Activated gamma-delta T cell (primary cell): ENCODE data around the gene VAV2.

Source experiments
- DNase-seq: peaks from one replicate; lab custom pipeline; 2025; lab: John Stamatoyannopoulos, UW
- total RNA-seq, 2 donors: gene quantifications; one replicate each; lab custom pipeline; 2026; lab: John Stamatoyannopoulos, UW

VAV2 gene, protein sequence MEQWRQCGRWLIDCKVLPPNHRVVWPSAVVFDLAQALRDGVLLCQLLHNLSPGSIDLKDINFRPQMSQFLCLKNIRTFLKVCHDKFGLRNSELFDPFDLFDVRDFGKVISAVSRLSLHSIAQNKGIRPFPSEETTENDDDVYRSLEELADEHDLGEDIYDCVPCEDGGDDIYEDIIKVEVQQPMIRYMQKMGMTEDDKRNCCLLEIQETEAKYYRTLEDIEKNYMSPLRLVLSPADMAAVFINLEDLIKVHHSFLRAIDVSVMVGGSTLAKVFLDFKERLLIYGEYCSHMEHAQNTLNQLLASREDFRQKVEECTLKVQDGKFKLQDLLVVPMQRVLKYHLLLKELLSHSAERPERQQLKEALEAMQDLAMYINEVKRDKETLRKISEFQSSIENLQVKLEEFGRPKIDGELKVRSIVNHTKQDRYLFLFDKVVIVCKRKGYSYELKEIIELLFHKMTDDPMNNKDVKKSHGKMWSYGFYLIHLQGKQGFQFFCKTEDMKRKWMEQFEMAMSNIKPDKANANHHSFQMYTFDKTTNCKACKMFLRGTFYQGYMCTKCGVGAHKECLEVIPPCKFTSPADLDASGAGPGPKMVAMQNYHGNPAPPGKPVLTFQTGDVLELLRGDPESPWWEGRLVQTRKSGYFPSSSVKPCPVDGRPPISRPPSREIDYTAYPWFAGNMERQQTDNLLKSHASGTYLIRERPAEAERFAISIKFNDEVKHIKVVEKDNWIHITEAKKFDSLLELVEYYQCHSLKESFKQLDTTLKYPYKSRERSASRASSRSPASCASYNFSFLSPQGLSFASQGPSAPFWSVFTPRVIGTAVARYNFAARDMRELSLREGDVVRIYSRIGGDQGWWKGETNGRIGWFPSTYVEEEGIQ
- 7.2 to 10.5 reads per million in 2 donors for total RNA-seq

DNA sequence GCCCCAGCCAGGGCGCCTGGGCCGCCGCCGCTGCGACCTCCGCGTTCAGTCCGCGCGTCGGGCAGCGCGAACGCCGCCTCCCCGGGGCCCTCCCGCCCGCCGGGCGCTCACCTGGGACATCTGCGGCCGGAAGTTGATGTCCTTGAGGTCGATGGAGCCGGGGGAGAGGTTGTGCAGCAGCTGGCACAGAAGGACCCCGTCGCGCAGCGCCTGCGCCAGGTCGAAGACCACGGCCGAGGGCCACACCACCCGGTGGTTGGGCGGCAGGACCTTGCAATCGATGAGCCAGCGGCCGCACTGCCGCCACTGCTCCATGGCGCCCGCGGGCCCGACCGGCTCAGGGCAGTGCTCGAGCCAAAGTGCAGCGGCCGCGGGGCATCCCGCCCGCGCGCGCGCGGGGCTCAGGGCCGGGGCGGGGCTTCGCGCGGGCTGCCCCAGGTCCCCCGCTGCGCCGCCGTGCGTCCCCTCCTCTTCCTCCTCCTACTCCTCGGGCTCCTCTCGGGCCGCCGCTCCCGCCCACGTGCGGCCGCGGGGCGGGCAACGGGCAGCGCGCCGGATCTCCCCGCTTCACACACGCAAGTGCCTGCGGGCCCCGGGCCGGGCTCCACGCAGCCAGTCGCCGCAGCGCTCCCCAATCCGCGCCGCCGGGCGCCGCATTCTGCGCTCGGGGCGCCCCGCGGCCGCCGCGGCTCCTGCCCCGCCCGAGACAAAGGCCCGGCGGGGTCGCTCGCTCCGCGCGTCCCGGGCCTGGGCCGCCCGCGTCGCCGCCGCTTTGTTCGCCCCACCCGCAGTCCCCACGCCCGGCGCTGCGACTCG, at the start of gene VAV2:
TSS of gene VAV2 (minus strand) at position 361 of the 816 bp plus-strand sequence. CDS start at position 315, 46 bp downstream.
- peak; percentile 34 for DNase-seq

DNA sequence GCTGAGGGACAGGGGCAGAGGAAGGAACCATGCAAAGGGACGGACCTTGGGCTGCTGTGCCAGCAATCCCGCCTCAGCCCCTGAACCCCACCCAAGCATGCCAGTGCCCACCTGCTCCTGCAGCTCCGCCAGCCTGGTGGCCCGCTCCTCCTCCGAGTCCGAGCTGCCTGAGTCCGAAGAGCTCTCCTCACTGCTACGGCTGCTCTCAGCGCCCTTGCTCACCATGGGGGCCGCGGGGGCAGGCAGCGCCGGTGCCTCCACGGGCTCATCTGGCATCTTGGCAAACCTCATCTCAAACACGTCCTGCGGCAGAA, 49.5 kb upstream of the VAV2 start:
- DNase-seq = no peak

DNA sequence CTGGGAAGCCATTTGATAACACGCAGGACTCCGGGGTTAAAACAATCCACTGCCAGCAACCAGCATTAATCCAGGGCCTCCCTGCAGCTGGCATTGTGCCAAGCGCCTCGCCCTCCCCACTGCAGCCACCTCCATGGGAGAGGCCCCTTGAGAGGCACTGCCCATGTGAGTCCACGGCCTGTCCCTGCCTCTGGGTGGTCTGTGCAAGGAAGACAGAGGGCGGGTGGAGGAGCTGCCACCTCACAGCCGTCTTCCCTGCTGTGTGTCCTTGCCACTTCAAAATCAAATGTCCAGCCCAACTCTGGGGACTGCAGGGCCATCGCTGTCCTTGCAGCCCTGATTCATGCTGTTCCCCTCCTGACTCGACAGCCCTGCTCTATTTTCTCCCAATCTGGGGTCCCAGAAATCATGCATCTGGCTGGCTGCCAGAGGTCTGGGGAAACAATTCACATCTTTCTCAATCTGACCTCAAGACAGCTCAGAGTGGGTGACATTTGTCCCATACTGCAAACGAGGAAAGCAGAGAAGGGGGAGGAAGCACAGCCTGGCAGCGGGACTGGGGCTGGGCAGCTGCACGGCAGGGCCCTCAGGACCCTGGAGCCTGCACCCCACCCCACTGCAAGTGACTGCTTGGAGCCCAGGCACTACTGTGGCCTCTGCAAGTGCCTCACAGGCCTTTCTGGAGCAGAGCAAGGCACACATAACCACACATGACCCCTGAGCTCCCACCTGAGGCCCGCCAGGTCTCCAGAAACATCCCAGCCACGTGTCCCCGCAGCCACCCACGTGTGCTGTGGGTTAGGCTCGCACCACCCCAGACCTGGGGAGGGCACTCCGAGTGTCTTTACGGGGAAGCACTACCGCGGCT, 48.9 kb upstream of the VAV2 start:
- no peak for DNase-seq

DNA sequence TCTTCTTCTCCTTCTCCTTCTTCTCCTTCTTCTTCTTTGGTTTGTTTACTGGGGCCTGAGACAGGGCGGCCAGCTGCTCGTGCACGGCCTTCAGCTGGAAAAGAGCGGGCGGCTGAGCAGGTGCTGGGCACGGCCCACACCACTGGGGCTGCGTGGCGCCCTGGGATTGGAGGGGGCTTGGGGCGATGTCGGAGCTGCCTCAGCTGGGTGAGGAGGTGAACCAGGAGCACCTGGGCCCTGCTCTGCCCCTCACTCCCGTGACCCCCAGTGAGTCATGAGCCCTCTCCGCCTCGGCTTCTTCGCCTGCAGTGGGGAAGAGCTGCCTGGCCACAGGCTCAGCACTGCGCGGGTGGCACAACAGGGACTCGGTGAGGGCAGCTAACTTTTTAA, 48.0 kb upstream of the VAV2 start:
- no peak for DNase-seq

DNA sequence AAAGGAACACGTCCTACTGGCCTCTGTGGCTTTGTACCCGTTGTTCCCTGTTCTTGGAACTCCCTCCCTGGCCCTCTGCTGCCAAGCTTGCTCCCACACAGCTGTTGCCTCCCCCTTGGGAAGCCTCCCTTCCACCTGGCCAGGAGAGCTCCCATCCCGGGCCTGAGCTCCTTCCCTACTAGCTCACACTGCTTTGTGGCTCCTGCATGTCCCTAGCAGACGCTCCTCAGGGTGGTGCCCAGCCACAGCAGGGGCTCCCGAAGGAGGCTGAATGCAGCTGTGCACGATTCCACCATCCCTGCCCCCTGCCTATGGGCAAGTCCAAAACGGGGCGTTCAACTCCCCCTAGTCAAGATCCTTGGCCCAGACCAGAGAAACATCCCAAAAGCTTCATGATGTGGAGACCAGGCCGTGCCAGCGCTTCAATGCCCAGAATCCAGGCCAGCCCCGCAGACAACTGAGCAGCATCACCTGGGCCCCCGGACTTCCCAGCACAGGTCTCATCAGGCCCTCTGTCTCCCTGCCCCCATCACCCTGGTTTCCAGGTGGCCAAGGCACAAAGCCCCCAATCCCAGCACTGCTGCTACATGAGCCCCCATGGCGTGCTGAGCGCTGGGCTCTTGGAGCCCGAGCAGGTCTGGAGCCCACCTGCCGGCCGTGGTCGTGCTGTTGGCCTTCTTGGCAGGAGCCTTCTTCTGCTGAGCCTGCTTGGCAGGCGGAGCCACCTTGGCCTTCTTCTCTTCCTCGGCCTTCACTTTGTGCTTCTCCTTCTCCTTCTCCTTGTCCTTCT, 47.5 kb upstream of the VAV2 start:
- DNase-seq = no peak

DNA sequence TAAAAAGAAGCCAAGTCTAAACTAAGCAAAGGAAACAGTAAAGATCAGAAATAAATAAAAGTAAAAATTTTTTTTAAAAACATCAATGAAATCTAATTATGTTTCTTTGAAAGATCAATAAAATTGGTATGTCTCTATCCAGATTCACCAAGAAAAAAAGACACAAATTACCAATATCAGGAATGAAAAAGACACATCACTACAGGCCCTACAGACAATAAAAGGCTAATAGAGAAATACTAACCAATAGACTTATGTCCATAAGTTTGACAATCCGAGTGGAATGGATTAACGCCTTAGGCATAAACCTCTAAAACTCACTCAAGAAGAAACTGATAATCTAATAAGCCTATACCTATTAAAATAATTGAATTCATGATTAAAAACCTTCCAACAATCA, 45.5 kb upstream of the VAV2 start:
- no peak for DNase-seq

DNA sequence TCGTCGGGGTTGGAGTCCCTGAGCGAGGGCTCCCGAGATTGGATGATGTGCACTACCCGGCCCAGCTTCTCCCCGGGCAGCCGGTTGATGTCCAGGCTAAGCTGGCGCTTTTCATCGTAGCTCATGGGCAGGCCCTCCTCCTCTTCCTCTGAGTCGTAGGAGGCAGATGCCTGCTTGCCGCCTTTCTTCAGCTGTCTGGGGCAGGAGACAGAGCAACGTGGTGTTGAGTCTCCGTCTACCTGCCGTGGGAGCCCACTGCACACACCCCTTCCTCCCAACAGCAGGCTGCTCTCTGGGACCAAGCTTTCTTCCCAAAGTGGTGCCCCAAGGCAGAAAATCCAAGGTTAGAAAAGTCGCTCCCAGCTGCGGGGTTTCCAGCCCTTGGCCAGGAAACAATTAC, 44.0 kb upstream of the VAV2 start:
- DNase-seq = no peak

DNA sequence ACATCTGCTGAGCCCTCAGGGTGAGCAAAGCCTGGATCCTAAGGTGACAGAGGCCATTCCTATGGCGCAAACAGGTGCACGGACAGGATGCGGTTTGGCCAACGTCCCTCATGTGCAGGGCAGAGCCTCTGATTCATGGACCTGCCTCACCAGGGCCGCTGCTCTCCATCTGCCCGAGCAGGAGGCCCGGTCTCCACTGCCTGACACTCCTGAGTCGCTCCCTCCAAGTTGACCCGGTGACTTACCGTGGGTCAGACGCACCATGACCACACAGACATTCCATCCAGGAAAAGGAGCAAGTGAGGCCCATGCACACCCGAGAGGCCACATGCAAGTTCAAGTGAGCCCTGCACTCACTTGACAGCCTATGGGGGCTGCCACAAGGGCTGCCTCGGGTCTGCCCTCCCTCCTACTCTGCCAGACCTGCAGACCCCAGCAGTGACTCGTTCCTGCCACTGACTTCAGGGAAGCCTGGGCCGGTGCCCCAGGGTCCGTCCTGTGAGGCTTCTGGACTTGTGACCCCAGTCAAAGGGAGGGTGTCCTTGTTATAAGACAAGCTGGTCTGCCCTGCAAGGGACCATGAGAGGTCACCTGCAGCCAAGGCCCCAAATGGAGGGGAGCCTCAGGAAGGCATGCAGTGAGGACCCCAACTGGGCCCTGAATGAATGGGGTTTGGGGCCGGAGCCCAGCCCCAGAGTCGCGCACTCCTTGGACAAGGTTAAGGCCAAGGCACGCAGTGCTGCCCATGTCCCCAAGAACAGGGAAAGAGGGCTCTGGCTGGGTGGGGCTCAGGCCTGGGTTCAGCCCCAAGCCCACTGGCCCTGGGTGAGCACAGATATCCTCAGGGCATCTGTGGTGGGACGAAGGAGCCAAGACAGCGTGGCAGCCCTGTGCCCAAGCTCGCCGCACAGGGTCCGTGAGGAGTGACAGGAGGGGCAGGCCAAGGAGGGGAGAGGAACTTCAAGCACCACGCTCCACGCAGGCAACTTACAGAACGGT, 43.2 kb upstream of the VAV2 start:
- DNase-seq = no peak

DNA sequence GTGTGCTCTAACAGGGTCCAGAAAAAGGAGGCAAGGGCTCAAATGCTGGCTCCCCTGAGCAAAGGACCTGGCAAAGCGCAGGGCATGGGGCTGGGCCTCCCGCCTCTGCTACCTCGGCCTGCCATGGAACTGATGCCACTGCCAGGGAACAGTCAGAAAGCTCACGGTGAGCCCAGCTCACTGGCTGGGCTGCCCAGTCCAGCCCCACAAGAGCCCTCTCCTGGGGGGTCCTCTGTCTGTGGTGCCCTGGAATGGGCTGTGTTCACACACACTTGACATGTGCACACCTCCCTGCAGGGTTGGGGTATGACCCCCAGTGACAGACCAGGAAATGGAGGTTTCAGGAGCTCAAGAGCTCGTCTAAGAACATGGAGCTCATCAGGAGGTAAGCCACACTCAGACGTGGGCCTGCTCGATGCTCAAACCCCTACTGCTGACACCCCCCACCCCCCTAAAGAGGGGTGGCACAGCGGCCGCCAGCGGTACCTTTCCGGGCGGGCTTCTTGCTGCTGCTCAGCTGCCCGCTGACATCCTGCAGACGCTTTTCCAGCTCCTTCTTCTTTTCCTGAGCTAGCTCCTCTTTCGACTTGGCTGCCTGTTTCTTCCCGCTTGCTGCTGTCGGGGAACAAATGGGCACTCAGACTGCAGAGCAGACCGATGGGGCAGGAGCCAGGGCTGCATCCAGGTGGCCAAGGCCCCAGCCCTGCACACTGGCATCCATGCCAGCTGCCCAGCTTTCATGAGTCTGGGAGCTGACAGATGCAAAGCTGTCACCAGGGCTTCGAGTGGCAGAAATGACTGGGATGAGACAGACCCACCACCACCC, 42.3 kb upstream of the VAV2 start:
- no peak for DNase-seq

DNA sequence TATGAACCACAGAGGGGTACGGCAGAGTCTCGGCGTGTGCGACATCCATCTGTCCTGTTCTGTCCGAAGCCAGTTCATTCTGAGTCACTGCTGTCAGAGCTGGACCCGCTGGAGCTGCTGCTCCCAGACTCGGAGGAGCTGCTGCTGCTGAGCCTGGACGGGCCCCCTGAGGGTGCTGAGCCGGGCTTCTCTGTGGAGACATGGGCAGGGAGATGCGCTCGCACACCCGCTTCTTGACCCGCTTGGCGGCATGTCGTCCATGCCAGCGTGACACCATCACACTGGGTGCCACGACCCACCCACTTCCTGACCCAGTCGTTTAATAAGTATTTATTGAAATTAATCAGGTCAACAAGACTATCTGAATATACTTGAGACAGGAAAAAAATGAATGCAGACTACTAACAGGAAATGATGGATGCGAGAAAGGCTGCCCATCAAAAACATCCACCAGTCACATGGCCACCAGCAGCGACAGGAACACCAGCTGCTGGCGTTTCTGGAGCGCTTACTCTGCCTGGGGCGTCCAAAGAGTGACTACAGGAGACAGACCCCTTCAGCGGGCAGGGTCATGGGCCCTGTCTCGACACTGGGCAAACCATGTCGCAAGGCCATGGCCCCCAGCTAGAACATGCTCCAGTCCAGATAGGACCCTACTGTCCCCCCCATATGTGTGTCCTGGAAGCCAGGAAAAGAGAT, 41.5 kb upstream of the VAV2 start:
- no peak for DNase-seq

DNA sequence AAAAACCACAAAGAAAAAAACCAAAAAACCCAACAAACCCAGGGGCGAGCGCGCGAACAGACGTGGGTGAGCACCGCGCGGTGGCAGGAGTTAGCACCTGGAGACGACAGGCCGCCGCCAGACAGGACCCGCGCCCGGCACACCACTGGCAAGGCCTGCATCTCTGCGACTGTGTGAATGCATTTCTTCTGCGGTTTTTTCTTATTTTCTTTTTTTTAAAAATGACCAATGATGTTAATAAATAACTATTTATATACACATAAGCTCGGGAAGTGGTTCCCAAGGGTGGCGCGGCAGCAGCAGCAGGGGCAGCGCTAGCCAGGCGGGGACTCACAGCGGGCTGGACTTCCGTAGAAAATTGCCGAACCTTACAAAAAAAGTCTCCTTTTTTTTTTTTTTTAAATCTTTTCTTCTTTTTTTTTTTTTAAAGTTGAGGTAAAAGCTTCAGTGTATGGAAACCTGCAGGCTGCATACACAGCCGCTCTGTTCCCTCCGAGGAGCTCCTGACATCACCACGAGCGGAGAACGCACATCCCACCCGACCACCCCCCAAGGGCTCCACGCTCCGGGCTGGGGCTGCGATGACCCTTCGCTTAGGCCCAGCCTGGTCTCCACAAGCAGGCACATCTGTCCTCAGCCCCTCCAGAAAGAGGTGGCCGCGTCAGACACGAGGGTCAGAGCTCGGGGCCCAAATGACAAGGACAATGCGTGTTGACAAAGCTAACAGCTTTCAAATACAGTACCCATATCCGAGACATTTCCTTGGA, 40.5 kb upstream of the VAV2 start:
- DNase-seq = no peak

DNA sequence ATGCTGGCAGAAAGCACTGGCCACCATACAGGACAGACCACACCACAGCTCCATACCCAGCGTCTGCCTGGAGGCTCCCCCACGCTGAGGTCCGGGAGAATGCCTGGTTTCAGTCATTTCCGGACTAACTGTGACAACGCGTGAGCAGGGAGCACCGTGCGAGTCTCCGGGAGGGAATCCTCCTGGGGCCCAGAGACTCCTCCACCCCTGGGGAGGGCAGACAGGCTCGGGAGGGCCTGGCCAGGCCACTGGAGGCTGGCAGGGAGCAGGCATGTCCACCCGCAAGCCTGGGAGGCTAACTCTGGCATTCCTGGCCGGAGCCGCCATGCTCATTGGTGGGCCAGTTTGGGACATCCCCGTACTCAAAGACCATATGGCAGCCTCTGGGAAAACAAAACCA, 39.7 kb upstream of the VAV2 start:
- no peak for DNase-seq

DNA sequence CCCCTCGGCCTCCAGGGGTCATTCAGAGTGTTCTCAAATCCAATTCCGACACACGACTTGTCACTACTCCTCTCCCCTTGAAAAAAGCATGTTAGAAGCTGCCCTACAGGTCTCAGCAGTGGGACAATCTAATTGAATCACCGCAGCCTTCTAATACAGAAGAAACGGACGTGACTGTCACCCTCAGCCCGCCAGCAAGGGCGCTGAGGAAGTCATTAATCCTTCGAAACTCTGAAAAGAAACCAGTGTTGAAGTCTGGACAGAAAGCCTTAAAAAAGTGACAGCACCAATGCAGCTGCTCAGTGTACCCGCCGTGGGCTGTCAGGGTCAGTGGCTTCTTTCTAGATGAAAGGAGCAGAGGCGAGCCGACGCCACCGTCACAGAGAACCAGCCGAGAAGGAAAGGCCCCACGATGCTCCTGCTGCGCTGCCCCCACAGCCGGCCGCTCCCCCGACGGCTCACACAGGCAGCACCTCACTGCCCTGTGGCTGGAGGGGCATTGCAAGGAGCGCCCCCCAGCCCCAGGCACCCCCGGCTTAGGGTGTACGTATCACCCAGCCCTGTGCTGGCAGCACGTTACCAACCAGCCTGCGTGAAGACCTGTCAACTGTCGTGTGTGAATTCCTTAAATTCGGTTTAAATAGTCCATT, 38.8 kb upstream of the VAV2 start:
- no peak for DNase-seq

DNA sequence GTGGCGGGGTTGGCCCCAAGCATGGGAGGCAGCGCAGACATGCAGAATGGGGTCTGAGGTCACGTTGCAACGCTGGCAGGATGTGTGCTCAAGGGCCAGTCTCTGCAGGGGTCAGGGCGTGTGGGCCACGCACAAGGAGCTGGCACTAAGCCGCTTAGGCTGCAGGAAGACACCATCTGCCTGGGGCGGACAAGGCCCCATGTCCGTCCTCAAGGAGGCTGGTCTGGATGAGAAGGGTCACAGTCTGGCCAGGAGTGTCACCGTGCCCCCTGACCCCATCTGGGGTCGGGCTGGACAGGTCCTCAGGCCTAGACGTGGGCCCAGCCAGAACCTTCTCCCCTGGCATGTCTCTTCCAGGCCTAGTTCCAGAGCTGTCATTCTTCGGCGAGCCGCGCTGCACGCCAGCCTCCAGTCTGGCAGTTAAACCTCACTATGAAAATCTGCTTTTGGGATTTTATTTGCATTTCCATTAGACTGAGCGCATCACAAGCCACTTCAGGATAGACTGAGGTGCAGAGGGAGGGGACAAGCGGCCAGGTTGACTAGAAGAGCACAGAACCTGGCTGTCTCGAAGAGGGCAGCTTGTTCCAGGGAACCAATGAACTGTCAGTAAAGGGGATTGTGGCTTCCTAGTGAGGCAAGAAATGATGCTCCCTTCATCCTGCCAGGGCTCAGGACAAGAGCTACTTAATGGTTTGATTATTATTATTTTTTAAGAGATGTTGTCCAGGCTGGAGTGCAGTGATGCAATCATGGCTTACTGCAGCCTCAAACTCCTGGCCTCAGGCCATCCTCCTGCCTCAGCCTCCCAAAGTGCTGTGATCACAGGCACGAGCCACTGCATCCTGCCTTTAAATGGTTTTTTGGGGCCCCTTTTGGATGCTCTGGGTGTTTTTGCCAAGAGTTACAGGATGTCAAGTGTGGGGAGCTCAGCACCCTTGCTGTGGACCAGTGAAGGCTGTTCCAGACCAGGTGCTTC, 37.4 kb upstream of the VAV2 start:
- no peak for DNase-seq

DNA sequence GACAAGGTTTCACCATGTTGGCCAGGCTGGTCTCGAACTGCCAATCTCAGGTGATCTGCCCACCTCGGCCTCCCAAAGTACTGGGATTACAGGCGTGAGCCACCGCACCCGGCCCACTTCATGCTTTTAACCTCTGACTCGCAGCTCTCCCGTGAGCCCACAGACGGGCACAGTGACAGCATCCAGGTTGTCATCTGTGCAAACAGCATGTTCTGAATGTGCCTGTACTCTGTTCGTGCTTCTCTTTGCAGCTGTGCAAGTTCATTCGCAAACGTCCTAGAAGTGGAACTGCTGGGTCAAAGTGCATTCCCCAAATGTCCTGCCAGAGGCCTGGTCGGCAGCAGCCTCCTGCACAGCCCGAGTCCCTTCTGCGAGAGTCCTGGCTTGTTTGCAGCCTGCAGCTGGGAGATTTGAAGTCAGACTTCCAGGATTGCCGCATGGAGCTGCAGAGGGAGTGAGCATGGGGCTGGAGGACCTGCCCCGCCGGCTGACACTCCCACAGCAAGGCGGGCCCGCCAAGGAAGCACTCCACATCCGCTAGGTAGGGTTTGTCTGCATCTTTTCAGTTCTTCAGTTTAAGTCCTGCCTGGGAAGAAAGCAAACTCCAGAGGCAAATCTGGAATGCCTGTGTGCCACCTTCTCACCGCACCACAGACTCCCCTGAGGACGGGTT, 36.6 kb upstream of the VAV2 start:
- no peak for DNase-seq
